OCI-LY3 (cell line): Measurements from ENCODE around the gene P2RY8.
A peak's percentile ranks its signal among the peaks of the same experiment; 100 is the strongest.

Experiments
- H2AFZ ChIP-seq: fragments of 200-600, 300-600 bp; shearing (Covaris generic); 2 replicates; pipeline ENCODE4 v1.6.0; 2014; ENCODE audit warnings: antibody characterized with exemption, low read depth, low read length
- H3K27ac ChIP-seq: fragments of 200-600, 300-600 bp; sonication (generic); 2 replicates; pipeline ENCODE4 v1.5.1; 2014; ENCODE audit warnings: mild to moderate bottlenecking, low read length, moderate library complexity, mixed read lengths
- H3K27me3 ChIP-seq: fragments of 200-600, 300-600 bp; sonication (generic); 2 replicates; pipeline ENCODE4 v1.6.1; 2014; ENCODE audit warnings: low read depth, low read length, mixed read lengths
- H3K36me3 ChIP-seq: fragments of 200-600, 300-600 bp; sonication (generic); replicated peaks from 2 replicates; pipeline ENCODE3; 2014; ENCODE audit warnings: low read depth, low read length, mixed read lengths
- H3K4me1 ChIP-seq: fragments of 300-600, 200-600 bp; sonication (generic); 2 replicates; pipeline ENCODE4 v1.6.1; 2014; ENCODE audit warnings: low read length, mixed read lengths
- H3K4me2 ChIP-seq: fragments of 200-600, 300-600 bp; sonication (generic); 2 replicates; pipeline ENCODE4 v1.6.1; 2014; ENCODE audit warnings: low read length, mixed read lengths
- H3K4me3 ChIP-seq: fragments of 300-600, 200-600 bp; sonication (generic); 2 replicates; pipeline ENCODE4 v1.5.1; 2014; ENCODE audit warnings: antibody characterized with exemption, mild to moderate bottlenecking, low read length, moderate library complexity
- H3K79me2 ChIP-seq: fragments of 300-600, 200-600 bp; shearing (Covaris generic); 2 replicates; pipeline ENCODE4 v1.6.1; 2014; ENCODE audit warnings: mild to moderate bottlenecking, low read length, mixed read lengths
- H3K9ac ChIP-seq: fragments of 300-600, 200-600 bp; shearing (Covaris generic); 2 replicates; pipeline ENCODE4 v1.6.0; 2014; ENCODE audit warnings: mild to moderate bottlenecking, low read length, moderate library complexity
- H3K9me3 ChIP-seq: fragments of 200-600, 300-600 bp; shearing (Covaris generic); 2 replicates; pipeline ENCODE4 v1.6.1; 2014; ENCODE audit warnings: low read length, mixed read lengths; ENCODE audit not compliant: insufficient read depth
- H4K20me1 ChIP-seq: fragments of 200-600, 300-600 bp; sonication (generic); 2 replicates; pipeline ENCODE4 v1.6.1; 2016; ENCODE audit warnings: low read length, mixed read lengths; ENCODE audit not compliant: insufficient read depth
- EZH2phosphoT487 ChIP-seq: fragments of 200-600 bp; shearing (Covaris generic); IDR thresholded peaks from 2 replicates; pipeline ENCODE4 v1.6.1; 2018; ENCODE audit warnings: antibody characterized with exemption, mixed run types, low read depth
- TF ChIP-seq, protein P1 (sequence below): fragments of 200-600, 300-600 bp; sonication (generic); IDR thresholded peaks from 2 replicates; pipeline ENCODE4 v1.5.1; 2014; ENCODE audit warnings: antibody characterized with exemption, low read length, low read depth

The P2RY8 gene

DNA sequence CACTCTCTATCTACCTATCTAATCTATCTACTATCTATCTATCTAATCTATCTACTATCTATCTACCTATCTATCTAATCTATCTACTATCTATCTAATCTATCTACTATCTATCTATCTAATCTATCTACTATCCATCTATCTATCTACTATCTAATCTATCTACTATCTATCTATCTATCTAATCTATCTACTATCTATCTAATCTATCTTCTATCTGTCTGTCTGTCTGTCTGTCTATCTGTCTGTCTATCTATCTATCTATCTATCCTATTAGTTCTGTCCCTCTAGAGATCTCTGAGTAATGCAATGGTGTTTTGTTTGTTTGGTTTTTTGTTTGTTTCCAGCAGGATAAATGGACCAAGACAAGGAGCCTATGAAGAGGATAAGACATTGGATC lies 74.9 kb downstream of the P2RY8 start:
- Histone ChIP-seq H2AFZ (no peak overlapping the region), H3K36me3 (peaks cover 39% of the 10 kb centered on the region), H3K4me1 (peaks cover 4% of the 10 kb centered on the region), H3K9me3 (no peaks in the 10 kb centered on the region), H3K27ac (no peak overlapping the region), H3K4me3 (no peak overlapping the region), H3K27me3 (no peaks in the 10 kb centered on the region), H3K9ac (no peak overlapping the region), H3K4me2 (no peak overlapping the region), H3K79me2 (peaks cover 7% of the 10 kb centered on the region; the same call in 1 of the 2 replicates), H4K20me1 (peaks cover 21% of the 10 kb centered on the region; the same call in 1 of the 2 replicates)
- TF ChIP-seq, protein P1, sequence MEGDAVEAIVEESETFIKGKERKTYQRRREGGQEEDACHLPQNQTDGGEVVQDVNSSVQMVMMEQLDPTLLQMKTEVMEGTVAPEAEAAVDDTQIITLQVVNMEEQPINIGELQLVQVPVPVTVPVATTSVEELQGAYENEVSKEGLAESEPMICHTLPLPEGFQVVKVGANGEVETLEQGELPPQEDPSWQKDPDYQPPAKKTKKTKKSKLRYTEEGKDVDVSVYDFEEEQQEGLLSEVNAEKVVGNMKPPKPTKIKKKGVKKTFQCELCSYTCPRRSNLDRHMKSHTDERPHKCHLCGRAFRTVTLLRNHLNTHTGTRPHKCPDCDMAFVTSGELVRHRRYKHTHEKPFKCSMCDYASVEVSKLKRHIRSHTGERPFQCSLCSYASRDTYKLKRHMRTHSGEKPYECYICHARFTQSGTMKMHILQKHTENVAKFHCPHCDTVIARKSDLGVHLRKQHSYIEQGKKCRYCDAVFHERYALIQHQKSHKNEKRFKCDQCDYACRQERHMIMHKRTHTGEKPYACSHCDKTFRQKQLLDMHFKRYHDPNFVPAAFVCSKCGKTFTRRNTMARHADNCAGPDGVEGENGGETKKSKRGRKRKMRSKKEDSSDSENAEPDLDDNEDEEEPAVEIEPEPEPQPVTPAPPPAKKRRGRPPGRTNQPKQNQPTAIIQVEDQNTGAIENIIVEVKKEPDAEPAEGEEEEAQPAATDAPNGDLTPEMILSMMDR = no peak
- no peak for TF ChIP-seq EZH2phosphoT487

DNA sequence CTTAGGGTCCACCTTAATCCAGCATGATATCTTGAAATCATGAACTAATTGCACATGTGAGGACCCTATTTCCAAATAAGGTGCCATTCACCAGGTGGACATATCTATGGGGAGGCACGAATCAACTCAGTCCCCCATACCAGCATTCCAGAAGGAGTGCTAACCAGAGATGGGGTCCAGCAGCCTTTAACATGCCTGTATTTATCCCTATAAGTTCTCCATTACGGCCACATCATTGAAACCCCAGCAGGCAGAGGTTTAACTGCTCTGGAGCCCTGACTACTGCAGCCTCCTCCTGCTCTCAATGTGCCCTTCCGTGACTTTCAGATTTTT lies 81.1 kb downstream of the P2RY8 start:
- no peaks in the 10 kb centered on the region for H3K9me3 ChIP-seq
- H4K20me1 ChIP-seq = peaks cover 5% of the 10 kb centered on the region
- no peak overlapping the region for H3K4me2 ChIP-seq
- peaks cover 14% of the 10 kb centered on the region for H3K4me1 ChIP-seq
- no peak overlapping the region for H3K4me3 ChIP-seq
- no peak overlapping the region for H2AFZ ChIP-seq
- H3K9ac ChIP-seq = no peak overlapping the region
- H3K36me3 ChIP-seq = peaks cover under 1% of the 10 kb centered on the region
- TF ChIP-seq, protein P1 = no peak
- no peak for TF ChIP-seq EZH2phosphoT487
- 0 out of 2 replicates have a peak, but pooled peaks cover 9% of the 10 kb centered on the region for H3K27me3 ChIP-seq
- H3K27ac ChIP-seq = no peak overlapping the region
- H3K79me2 ChIP-seq = peaks cover 18% of the 10 kb centered on the region

DNA sequence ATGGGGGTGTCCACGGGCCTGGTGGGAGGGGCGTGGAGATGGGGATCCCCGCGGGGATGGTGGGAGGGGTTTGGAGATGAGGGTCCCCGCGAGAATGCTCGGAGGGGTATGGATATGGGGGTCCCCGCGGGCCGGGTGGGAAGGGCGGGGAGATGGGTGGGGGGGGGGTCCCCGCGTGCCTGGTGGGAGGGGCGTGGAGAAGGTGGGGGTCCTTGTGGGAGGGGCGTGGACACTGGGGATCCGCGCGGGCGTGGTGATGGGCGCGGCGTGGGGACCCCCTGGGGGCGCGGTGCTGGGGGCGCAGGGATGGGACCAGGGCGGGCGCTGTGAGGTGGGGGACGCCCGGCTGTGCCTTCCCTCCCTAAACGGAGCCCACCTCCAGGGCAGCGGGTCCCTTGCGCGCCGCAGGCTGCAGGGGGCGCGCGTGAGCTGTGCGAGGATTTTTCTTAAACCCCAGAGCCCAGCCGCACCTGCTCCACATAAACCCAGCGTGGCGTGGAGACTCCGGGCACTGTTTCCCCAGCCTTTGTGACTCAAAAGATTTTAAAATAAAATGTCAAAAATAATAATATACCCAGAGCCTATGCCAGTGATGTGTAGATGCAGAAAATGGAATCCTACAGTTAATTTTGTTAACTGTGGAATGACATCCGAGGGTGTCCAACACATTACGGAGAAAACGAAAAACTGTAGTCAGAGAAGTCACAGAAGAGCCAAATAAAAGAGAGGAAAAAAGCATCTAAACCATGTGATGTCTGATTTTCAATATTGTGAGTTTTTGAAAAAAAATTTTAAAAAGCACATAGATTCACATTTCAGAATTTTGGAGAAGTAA lies 82.8 kb downstream of the P2RY8 start:
- Histone ChIP-seq H3K4me1 (peaks cover 19% of the 10 kb centered on the region), H3K36me3 (peaks cover 16% of the 10 kb centered on the region), H3K27ac (peak overlapping the region; percentile 83), H3K27me3 (0 out of 2 replicates have a peak, but pooled peaks cover 9% of the 10 kb centered on the region), H3K4me2 (peak overlapping the region; percentile 58), H3K79me2 (peaks cover 36% of the 10 kb centered on the region), H4K20me1 (peaks cover 22% of the 10 kb centered on the region), H3K4me3 (peak overlapping the region; percentile 87), H2AFZ (no peak overlapping the region), H3K9me3 (peaks cover 3% of the 10 kb centered on the region; the same call in 1 of the 2 replicates), H3K9ac (peak overlapping the region; percentile 35)
- TF ChIP-seq, protein P1 = peak; percentile 96
- TF ChIP-seq EZH2phosphoT487 = no peak

DNA sequence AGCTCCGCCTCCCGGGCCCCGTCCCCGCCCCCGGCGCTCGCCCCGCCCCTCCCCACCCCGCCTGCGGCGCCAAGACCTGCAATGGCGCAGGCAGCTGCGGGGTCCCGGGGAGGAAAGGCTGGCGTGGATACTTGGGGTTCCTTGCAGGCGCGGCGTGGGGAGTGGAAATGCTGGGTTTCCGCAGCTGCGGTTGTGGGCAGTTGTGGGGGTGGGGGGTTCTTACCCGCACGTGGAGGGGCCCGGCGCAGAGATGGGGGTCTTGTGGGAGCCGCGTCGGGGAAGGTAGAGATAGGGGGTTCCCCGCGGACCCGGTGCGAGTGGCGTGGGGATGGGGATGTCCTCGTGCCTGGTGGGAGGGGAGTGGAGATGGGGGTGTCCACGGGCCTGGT lies 83.6 kb downstream of the P2RY8 start:
- Histone ChIP-seq H3K9ac (peak overlapping the region; percentile 85), H3K9me3 (peaks cover 5% of the 10 kb centered on the region; the same call in 1 of the 2 replicates), H3K4me3 (peak overlapping the region; percentile 87), H4K20me1 (peaks cover 22% of the 10 kb centered on the region), H3K79me2 (peaks cover 43% of the 10 kb centered on the region), H3K27ac (peak overlapping the region; percentile 83), H3K27me3 (0 out of 2 replicates have a peak, but pooled peaks cover 9% of the 10 kb centered on the region), H3K4me1 (peaks cover 19% of the 10 kb centered on the region), H3K4me2 (peak overlapping the region; percentile 58), H3K36me3 (peaks cover 24% of the 10 kb centered on the region), H2AFZ (peak overlapping the region; percentile 77; the same call in 1 of the 2 replicates)
- TF ChIP-seq, protein P1 = no peak
- TF ChIP-seq EZH2phosphoT487 = no peak
